Hepatocyte (in vitro differentiated cells): Measurements from ENCODE around the gene RAB26. TPM values are rescaled to one million over a fixed set of nuclear protein-coding genes. Genes with fewer than 3 reads are reported as not detected.

ENCODE experiments used
- DNase-seq: peaks from one replicate; pipeline ENCODE4 v3.0.0-alpha.2; 2016; ENCODE audit warnings: low spot score
- H2AFZ ChIP-seq: fragments of 200-600 bp; sonication (generic); 2 replicates; pipeline ENCODE4 v1.6.0; 2016; ENCODE audit warnings: antibody characterized with exemption, mild to moderate bottlenecking
- H3K27ac ChIP-seq: fragments of 200-600 bp; sonication (generic); 2 replicates; pipeline ENCODE4 v1.5.1; 2016; ENCODE audit warnings: mild to moderate bottlenecking
- H3K27me3 ChIP-seq: fragments of 200-600 bp; sonication (generic); 2 replicates; pipeline ENCODE4 v1.6.1; 2016
- H3K36me3 ChIP-seq: fragments of 200-600 bp; sonication (generic); replicated peaks from 2 replicates; pipeline ENCODE4 v1.5.1; 2016; ENCODE audit warnings: low read depth; ENCODE audit not compliant: insufficient read depth
- H3K4me1 ChIP-seq: fragments of 200-600 bp; sonication (generic); 2 replicates; pipeline ENCODE4 v1.5.1; 2016; ENCODE audit warnings: mild to moderate bottlenecking, moderate library complexity; ENCODE audit not compliant: insufficient read depth
- H3K4me2 ChIP-seq: fragments of 200-600 bp; sonication (generic); 2 replicates; pipeline ENCODE4 v1.6.0; 2016
- H3K4me3 ChIP-seq: fragments of 200-600 bp; sonication (generic); 2 replicates; pipeline ENCODE4 v1.5.1; 2016; ENCODE audit warnings: mild to moderate bottlenecking
- H3K79me2 ChIP-seq: fragments of 200-600 bp; sonication (generic); 2 replicates; pipeline ENCODE4 v1.6.0; 2017; ENCODE audit warnings: mild to moderate bottlenecking
- H3K9me2 ChIP-seq: fragments of 200-600 bp; sonication (generic); replicated peaks from 2 replicates; pipeline ENCODE4 v1.6.0; 2017; ENCODE audit warnings: mild to moderate bottlenecking; ENCODE audit not compliant: insufficient read depth
- H3K9me3 ChIP-seq: fragments of 200-600 bp; sonication (generic); 2 replicates; pipeline ENCODE4 v1.5.1; 2016; ENCODE audit warnings: low read depth, mild to moderate bottlenecking
- H4K20me1 ChIP-seq: fragments of 200-600 bp; sonication (generic); 2 replicates; pipeline ENCODE4 v1.6.0; 2016; ENCODE audit warnings: mild to moderate bottlenecking; ENCODE audit not compliant: insufficient read depth, poor library complexity, severe bottlenecking
- CTCF ChIP-seq: fragments of 200-600 bp; sonication (generic); IDR thresholded peaks from 2 replicates; pipeline ENCODE4 v1.5.1; 2016; ENCODE audit warnings: antibody characterized with exemption, mild to moderate bottlenecking; ENCODE audit not compliant: poor library complexity
- EZH2 ChIP-seq: fragments of 200-600 bp; sonication (generic); IDR thresholded peaks from 2 replicates; pipeline ENCODE4 v1.6.1; 2016; ENCODE audit warnings: antibody characterized with exemption, mild to moderate bottlenecking, borderline replicate concordance
- EZH2phosphoT487 ChIP-seq: fragments of 200-600 bp; sonication (generic); IDR thresholded peaks from one replicate; pipeline ENCODE4 v1.6.1; 2018; ENCODE audit warnings: antibody characterized with exemption, mild to moderate bottlenecking, low read depth, moderate library complexity; ENCODE audit not compliant: unreplicated experiment, severe bottlenecking
- WGBS: methylation state at CpG from one replicate; pipeline ENCODE4 v1.1.6; 2016; ENCODE audit warnings: low lambda C conversion rate; ENCODE audit errors: missing lambda C conversion rate; 5-methylcytosine and 5-hydroxymethylcytosine counted together
- polyA plus RNA-seq: library from polyadenylated mRNA; unstranded; fragments of >200 nt; fragmentation: Nextera tagmentation; extraction: Ambion mirVana; gene quantifications from 2 replicates; pipeline ENCODE4 v1.2.1, GENCODE V29; 2016
- total RNA-seq: library from RNA; depleted of rRNA; stranded (reverse); fragments of >200 nt; gene quantifications from 2 replicates; pipeline ENCODE4 v1.2.3, GENCODE V29; 2014

Gene RAB26
- total and polyA plus RNA-seq, 2 experiments from 2014 or later, result 8.3 to 15.0 TPM

- Histone ChIP-seq H3K27me3 (no peaks in the 10 kb centered on the region), H3K4me3 (no peak overlapping the region), H3K9me2 (no peaks in the 10 kb centered on the region), H3K36me3 (no peaks in the 10 kb centered on the region), H3K4me2 (no peak overlapping the region), H3K27ac (no peak overlapping the region), H3K79me2 (no peaks in the 10 kb centered on the region), H4K20me1 (no peaks in the 10 kb centered on the region), H2AFZ (no peak overlapping the region), H3K4me1 (no peaks in the 10 kb centered on the region), H3K9me3 (no peaks in the 10 kb centered on the region)
- WGBS, result 78% methylated on average over 28 of the region's 106 CpGs
- DNase-seq, result no peak
- no peak for TF ChIP-seq EZH2
Measured at GRCh38 chr16:2178321-2179106, 30.1 kb downstream of the RAB26 start.

- H3K4me3 ChIP-seq, result no peak overlapping the region
- H3K4me1 ChIP-seq, result no peaks in the 10 kb centered on the region
- H2AFZ ChIP-seq, result no peak overlapping the region
- H3K9me3 ChIP-seq, result no peaks in the 10 kb centered on the region
- H3K27me3 ChIP-seq, result no peaks in the 10 kb centered on the region
- H3K4me2 ChIP-seq, result no peak overlapping the region
- no peaks in the 10 kb centered on the region for H3K36me3 ChIP-seq
- H4K20me1 ChIP-seq, result no peaks in the 10 kb centered on the region
- H3K27ac ChIP-seq, result no peak overlapping the region
- WGBS, result 90% methylated on average over 5 of the region's 50 CpGs
- TF ChIP-seq CTCF (no peak), EZH2phosphoT487 (no peak), EZH2 (no peak)
- H3K9me2 ChIP-seq, result no peaks in the 10 kb centered on the region
- H3K79me2 ChIP-seq, result no peaks in the 10 kb centered on the region
- no peak for DNase-seq
Measured at GRCh38 chr16:2179107-2179501, 30.7 kb downstream of the RAB26 start.

GRCh38 chr16:2179576-2179975, 31.2 kb downstream of the RAB26 start:
- no peaks in the 10 kb centered on the region for H3K4me1 ChIP-seq
- H3K9me2 ChIP-seq, result no peaks in the 10 kb centered on the region
- no peaks in the 10 kb centered on the region for H3K27me3 ChIP-seq
- no peaks in the 10 kb centered on the region for H4K20me1 ChIP-seq
- no peak overlapping the region for H3K4me3 ChIP-seq
- no peaks in the 10 kb centered on the region for H3K36me3 ChIP-seq
- H3K79me2 ChIP-seq, result no peaks in the 10 kb centered on the region
- no peak overlapping the region for H3K4me2 ChIP-seq
- H3K9me3 ChIP-seq, result no peaks in the 10 kb centered on the region
- TF ChIP-seq EZH2 (no peak), CTCF (no peak), EZH2phosphoT487 (no peak)
- no peak for DNase-seq
- H3K27ac ChIP-seq, result no peak overlapping the region
- 97% methylated on average over 14 of the region's 31 CpGs for WGBS
- H2AFZ ChIP-seq, result no peak overlapping the region

- no peak for DNase-seq
- Histone ChIP-seq H4K20me1 (no peaks in the 10 kb centered on the region), H3K27me3 (no peaks in the 10 kb centered on the region), H3K79me2 (no peaks in the 10 kb centered on the region), H3K9me2 (no peaks in the 10 kb centered on the region), H3K27ac (no peak overlapping the region), H3K9me3 (no peaks in the 10 kb centered on the region), H3K36me3 (no peaks in the 10 kb centered on the region), H2AFZ (no peak overlapping the region), H3K4me3 (no peak overlapping the region), H3K4me1 (no peaks in the 10 kb centered on the region), H3K4me2 (no peak overlapping the region)
- 97% methylated on average over 32 of the region's 43 CpGs for WGBS
- TF ChIP-seq CTCF (no peak), EZH2 (no peak), EZH2phosphoT487 (no peak)
Measured at GRCh38 chr16:2180461-2180860, 32.0 kb downstream of the RAB26 start.
